ENCODE results near the gene KCNG2.

KCNG2 gene

GRCh38 chr18:79912409-79912991 is 114.8 kb downstream of the KCNG2 start:
- DNase-seq, result peak; percentile 54

DNA sequence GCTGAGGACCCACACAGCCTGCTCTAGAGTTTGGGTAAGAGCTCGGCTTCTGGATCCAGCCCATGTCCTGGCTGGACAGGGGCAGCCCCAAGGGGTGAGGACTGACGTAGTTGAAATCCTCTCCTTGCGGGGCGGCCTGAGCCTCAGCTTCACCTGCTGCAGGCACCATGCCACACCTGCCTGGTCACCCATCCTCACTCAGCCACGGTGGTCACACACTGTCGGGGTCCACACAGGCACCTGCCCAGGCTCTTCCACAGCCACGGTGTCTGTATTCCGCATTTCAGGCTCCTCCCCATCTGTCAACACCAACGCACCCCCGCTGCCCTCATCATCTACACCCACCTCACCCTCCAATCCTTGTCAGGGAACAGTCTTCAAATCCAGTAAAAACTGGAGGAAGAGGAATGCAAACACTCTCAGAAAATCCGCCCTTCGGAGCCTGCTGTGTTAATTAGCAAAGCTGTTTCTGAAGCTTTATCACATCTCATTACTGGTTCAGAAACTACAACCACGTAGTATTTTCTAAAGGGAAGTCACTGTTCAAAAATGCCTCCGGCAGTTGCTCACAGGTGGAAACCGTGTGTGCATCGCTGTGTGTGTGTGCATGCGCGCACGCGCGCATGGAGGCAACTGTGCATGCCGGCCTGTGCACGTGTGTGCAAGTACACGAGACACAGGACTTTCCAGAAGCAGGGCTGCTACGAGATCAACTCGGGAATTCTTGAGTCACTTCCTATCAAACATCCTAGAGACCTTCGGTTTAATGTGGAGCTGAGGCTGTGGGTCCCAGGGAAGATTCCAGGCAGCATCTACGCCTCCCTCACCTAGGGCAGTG is 115.5 kb downstream of the KCNG2 start:
- no peak for DNase-seq

DNA sequence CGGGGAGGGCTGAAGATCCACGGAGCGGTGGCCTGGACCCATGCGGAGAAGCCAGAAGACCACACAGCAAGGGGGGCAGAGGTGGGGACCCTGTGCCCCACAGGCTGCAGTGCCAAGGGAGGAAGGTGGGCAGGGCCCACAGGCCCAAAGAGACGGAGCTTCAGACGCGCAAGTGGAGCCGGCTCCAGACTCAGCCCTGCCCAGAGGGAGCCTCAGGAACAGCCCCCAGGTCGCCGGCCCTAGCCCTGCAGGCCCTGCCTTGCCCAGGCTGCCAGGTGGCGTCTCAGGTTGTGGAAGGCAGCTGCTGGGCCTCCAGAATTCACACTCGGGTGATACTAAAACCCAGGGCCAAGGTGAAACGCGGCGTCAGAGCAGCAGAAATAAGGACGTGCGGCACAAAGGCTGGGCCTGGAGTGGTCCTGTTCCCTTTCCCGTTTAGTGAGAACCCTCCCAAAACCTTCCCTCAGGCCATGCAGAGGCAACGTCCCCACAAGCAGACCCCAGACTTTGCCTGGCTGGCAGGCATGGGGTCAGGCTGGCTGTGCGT is 116.9 kb downstream of the KCNG2 start:
- no peak for DNase-seq

- no peak for DNase-seq
Observed at GRCh38 chr18:79915161-79916127, 117.7 kb downstream of the KCNG2 start.

DNA sequence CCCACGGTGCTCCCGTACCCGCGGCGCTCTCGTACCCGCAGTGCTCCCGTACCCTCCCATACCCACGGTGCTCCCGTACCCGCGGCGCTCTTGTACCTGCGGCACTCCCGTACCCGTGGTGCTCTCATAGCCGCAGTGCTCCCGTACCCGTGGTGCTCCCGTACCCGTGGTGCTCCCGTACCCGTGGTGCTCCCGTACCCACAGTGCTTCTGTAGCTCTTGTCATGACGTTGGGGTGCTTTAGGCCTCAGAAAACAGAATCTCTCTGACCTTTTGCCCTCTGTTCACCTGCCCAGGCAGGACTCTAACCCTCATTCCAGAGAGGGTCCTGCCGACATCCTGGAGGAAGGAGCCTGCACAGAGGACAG is 118.4 kb downstream of the KCNG2 start:
- DNase-seq, result no peak

GRCh38 chr18:79916546-79917168 is 118.9 kb downstream of the KCNG2 start:
- no peak for DNase-seq

GRCh38 chr18:79917169-79917852 is 119.6 kb downstream of the KCNG2 start:
- DNase-seq, result no peak

GRCh38 chr18:79917853-79918614 is 120.3 kb downstream of the KCNG2 start:
- DNase-seq, result no peak

DNA sequence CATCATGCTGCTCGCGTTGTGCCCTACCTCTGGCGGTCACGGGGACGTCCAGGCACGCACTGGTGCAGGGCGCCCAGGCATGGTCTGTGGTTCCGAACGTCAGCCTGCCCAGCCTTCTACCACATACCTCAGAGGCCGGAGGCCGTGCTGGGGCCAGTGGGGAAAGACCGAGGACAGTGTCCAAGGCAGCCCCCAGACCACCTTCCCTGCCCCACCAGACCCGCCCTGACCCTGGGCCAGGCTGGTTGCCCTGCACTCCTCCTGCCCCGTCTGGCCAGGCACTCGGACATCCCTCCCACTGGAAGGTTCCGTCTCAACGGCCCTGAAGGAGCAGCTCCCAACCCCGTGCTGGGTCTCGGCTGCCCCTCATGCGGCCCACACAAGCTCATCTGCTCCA is 120.9 kb downstream of the KCNG2 start:
- DNase-seq, result no peak

GRCh38 chr18:79919089-79919488 is 121.4 kb downstream of the KCNG2 start:
- DNase-seq, result no peak

DNA sequence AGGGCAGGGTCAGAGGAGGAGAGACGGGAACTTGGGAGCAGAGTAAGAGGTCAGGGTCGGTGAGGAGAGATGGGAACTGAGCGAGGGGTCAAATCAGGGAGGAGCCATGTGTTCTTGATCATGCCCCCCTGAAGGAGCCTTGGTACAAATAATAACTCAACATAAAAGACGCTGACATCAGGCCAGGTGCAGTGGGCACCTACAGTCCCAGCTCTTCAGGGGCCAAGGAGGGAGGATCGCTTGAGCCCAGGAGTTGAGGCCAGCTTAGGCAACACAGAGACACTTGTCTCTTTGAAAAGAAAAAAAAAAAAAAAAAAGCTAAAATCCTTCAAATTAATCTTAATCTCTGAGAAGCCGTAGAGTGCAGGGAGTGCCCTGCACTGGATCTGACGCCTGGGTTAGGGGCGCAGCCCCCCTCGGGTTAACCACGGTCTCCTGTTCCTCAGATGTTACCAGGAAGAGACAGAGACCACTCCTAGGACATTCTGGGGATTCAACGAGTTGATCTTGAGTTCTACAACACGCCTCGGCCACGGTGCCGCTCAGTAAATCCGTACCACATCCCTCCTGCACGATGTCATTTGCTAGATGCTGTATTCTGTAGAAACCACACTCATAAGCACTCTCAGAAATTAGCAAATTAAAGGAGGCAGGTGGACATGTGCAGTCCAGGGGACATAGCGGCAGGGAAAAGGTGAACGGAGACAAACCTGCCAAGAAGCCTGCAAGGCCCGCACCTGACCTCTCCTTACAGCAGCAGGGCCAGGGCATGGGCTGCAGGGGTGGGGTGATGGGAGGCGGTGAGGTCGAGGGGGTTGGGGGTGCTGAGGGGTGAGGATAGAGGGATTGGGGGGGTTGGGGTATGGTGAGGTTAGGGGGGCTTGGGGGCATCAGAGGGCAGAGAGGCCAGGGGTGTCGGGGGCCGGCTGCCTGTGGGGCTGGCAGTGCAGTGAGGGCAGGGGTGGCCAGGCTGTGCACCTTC is 124.5 kb downstream of the KCNG2 start:
- DNase-seq, result no peak

- DNase-seq, result no peak
Observed at GRCh38 chr18:79922971-79923411, 125.3 kb downstream of the KCNG2 start.

- no peak for DNase-seq
Observed at GRCh38 chr18:79923896-79924585, 126.3 kb downstream of the KCNG2 start.

GRCh38 chr18:79924814-79925731 is 127.3 kb downstream of the KCNG2 start:
- DNase-seq, result no peak

DNA sequence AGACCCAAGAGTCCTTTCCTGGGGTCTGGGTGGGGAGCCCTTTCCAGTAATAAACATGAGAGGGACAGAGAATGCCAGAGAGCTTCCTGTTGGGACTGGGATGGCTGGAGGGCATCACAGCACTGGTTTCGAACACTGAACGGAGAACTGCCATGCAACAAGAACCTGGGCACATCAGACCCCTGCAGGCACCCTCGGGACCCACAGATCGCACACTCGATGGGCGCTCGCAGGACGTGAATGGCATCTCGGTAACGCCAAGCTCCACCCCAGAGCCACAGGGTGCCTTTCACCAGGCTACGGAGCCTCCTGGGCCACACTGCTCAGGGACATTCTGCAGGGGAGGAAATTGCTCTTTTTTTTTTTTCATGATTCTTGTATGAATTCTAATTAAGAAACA is 128.6 kb downstream of the KCNG2 start:
- no peak for DNase-seq

DNA sequence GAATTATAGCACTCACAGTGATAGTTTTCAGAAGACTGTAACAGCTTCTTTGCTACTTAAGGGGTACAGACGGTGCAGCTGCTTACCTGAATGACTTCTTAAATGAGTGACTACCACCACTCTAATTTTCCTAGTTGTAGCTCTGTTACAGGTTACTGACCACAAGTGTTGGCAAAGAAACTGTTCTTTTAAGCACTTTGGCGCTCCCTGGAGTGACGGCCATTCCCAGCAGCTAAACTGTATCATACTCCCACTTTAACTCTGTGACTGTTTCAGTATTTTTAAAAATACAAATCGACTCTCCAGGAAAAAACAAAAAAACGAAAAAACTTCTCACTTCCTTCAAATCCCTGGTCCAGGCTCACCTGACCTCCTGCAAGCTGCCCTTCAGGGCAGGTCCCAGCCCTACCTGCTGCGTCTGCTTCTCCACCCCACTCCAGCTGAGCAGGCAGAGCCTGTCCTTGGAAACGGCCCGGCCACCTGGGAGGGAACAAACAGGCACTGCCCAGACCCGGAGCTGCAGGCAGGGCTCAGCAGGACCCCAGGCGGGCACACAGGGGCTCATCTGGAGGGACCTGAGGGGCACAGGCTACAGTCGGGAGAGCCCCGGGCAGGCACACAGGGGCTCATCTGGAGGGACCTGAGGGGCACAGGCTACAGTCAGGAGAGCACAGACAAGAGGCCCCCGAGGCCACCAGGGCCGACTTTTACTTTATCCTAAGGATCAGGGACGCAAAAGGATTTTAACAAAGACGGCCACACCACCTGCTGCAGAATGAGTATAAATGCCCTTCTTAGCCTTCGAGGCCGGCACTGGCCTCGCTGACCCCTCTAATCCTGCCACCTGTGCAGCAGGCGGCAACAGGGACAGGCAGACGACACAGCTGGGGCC is 129.2 kb downstream of the KCNG2 start:
- no peak for DNase-seq
